Transverse colon (tissue), 4 donors: ENCODE measurements around the gene FAM120A. TPM values are rescaled to one million over a fixed set of nuclear protein-coding genes. Genes with fewer than 3 reads are reported as not detected.

Source experiments
- DNase-seq: peaks from one replicate; pipeline ENCODE4 v3.0.0-alpha.2; 2019
- H3K27ac ChIP-seq, 4 donors: fragments of 200-600 bp; sonication (generic); 2 replicates each; pipeline ENCODE4 v1.5.1; 2016 to 2018; ENCODE audit warnings: inconsistent platforms in 4 of 4
- H3K27me3 ChIP-seq: fragments of 200-600 bp; sonication (generic); 2 replicates; pipeline ENCODE4 v1.5.1; 2017; ENCODE audit warnings: inconsistent platforms
- H3K36me3 ChIP-seq, 4 donors: fragments of 200-600 bp; sonication (generic); 2 replicates each; pipeline ENCODE4 v1.5.1; 2017 to 2019; ENCODE audit warnings: inconsistent platforms in 4 of 4
- H3K4me1 ChIP-seq, 4 donors: fragments of 200-600 bp; sonication (generic); 2 replicates each; pipeline ENCODE4 v1.5.1; 2017 to 2020; ENCODE audit warnings: inconsistent platforms in 4 of 4
- H3K4me3 ChIP-seq, 4 donors: fragments of 200-600 bp; sonication (generic); 1 replicate in 1 of 4; 2 replicates in 3 of 4; pipeline versions ENCODE4 v1.5.1 to v1.6.1; 2017 to 2019; ENCODE audit warnings: inconsistent platforms in 4 of 4
- H3K9me3 ChIP-seq, 2 donors: fragments of 200-600 bp; sonication (generic); 2 replicates each; pipeline ENCODE4 v1.5.1; 2017 to 2019; ENCODE audit warnings: inconsistent platforms in 2 of 2
- CTCF ChIP-seq, 5 experiments: fragments of 200-600 bp in 3 of 5; fragments of 450-650 bp in 2 of 5; sonication (generic) in 3 of 5; IDR thresholded peaks; 1 replicate in 2 of 5; 2 replicates in 3 of 5; pipeline ENCODE4 v1.5.1; 2016 to 2017; ENCODE audit warnings: antibody characterized with exemption in 5 of 5, inconsistent platforms in 3 of 5, mild to moderate bottlenecking in 2 of 5, moderate library complexity in 1 of 5
- EP300 ChIP-seq: sonication (generic); formaldehyde crosslinking; IDR thresholded peaks from one replicate; pipeline ENCODE4 v1.6.1; 2017; ENCODE audit warnings: antibody characterized with exemption, low read depth
- POLR2A ChIP-seq: fragments of 450-650 bp; IDR thresholded peaks from one replicate; pipeline ENCODE4 v1.6.1; 2016; ENCODE audit warnings: antibody characterized with exemption, mild to moderate bottlenecking, moderate library complexity
- POLR2AphosphoS5 ChIP-seq, 3 donors: sonication (generic); formaldehyde crosslinking; IDR thresholded peaks; one replicate each; pipeline ENCODE4 v1.6.1; 2016; ENCODE audit warnings: antibody characterized with exemption in 3 of 3
- WGBS, 2 donors: methylation state at CpG; one replicate each; pipeline ENCODE4 v1.1.5; 2018; ENCODE audit warnings: low coverage in 1 of 2; 5-methylcytosine and 5-hydroxymethylcytosine counted together
- in situ Hi-C, 4 donors: fragments of 200-750 bp; cut with MboI; loops; one replicate each; pipeline versions ENCODE4 v1.15.0 to v1.15.1; 2017; ENCODE audit warnings: low sequenced_read_pairs in 3 of 4, low pct_ligation_motif_present in 1 of 4, low pct_unique_long_range_greater_than_20kb in 1 of 4
- intact Hi-C: fragments of 100-400 bp; cut with DNase I; formaldehyde crosslinking; loops from one replicate; pipeline ENCODE4 v1.15.1; 2023; ENCODE audit warnings: low total_unique reads
- total RNA-seq, 4 donors: library from RNA; depleted of rRNA; stranded (reverse); fragments of >200 nt; gene quantifications; one replicate each; pipeline ENCODE4 v1.1.0, GENCODE V29; 2016

Gene FAM120A
- total RNA-seq, 4 donors from 2014 or later = 122 to 244 (median 180) TPM

DNA sequence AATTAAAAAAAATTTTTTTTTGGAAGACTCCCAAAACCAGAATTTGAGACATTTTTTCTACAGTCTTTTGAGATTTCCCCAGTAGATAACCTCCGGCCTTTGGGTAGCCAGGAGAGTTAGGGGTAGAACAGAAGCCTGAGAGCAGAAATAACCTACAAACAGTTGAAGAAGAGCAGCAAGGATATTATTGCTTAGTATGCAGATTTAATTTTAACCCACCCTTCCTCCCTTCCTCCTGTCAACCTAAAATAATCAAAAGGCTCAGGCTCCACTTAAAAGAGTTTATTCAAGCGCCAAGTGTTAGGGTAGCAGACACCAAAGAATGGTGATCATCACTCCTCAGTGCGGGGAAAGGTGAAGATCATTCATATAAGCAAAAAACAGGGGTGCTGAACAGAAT, 17.4 kb upstream of the FAM120A start:
- 88 to 94% methylated on average over 3 of the region's 3 CpGs for WGBS, 2 donors
- DNase-seq = no peak
- Histone ChIP-seq H3K4me3 (no peak overlapping the region), H3K4me1 (no peaks in the 10 kb centered on the region), H3K27me3 (no peaks in the 10 kb centered on the region), H3K9me3 (no peaks in the 10 kb centered on the region), H3K36me3 (no peaks in the 10 kb centered on the region), H3K27ac (no peak overlapping the region)
- intact Hi-C loops = no loop called here
- TF ChIP-seq EP300 (no peak), CTCF (IDR thresholded peaks at IDR 0.05) (no peak), POLR2AphosphoS5 (IDR thresholded peaks at IDR 0.05) (no peak), POLR2A (no peak)
- in situ Hi-C loops = loop anchor here in 1 of 4 donors (25.0 kb wide), 1 partner anchor 272 kb away; no protein-coding TSS in a partner anchor

- TF ChIP-seq CTCF (IDR thresholded peaks at IDR 0.05) (no peak), POLR2A (no peak), POLR2AphosphoS5 (IDR thresholded peaks at IDR 0.05) (no peak), EP300 (no peak)
- intact Hi-C loops = no loop called here
- Histone ChIP-seq H3K4me1 (no peaks in the 10 kb centered on the region), H3K36me3 (no peaks in the 10 kb centered on the region), H3K9me3 (no peaks in the 10 kb centered on the region), H3K4me3 (no peak overlapping the region), H3K27me3 (no peaks in the 10 kb centered on the region), H3K27ac (no peak overlapping the region)
- no peak for DNase-seq
- 86 to 94% methylated on average over 7 to 8 of the region's 8 CpGs for WGBS, 2 donors
- in situ Hi-C loops = loop anchor here in 1 of 4 donors (25.0 kb wide), 1 partner anchor 273 kb away; no protein-coding TSS in a partner anchor
Observed at GRCh38 chr9:93435386-93435785, 16.1 kb upstream of the FAM120A start.

DNA sequence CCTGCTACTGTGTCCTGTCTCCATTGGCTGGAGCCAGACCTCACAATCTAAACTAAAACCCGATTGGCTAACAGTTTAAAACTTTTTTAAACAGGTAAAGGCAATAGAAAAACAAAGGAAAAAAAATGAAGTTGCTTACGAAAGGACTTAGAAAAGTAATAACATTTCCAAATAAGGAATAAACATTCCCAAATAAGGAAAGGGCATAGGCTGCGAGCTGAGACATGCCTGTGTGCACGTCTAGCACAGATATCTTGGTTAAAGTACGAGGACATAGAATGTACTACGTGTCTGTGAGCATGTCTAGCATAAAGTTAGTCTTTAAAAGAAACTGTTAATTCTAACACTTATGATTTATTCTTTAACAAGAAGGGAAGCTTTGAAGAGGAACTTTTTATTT, 15.3 kb upstream of the FAM120A start:
- Histone ChIP-seq H3K36me3 (no peaks in the 10 kb centered on the region), H3K4me1 (no peaks in the 10 kb centered on the region), H3K27ac (no peak overlapping the region), H3K27me3 (no peaks in the 10 kb centered on the region), H3K4me3 (no peak overlapping the region), H3K9me3 (no peaks in the 10 kb centered on the region)
- TF ChIP-seq EP300 = no peak
- no peak for TF ChIP-seq CTCF (IDR thresholded peaks at IDR 0.05)
- TF ChIP-seq POLR2AphosphoS5 (IDR thresholded peaks at IDR 0.05) = no peak
- intact Hi-C loops (no loop called here), in situ Hi-C loops (loop anchor here in 1 of 4 donors (25.0 kb wide), 1 partner anchor 274 kb away; no protein-coding TSS in a partner anchor)
- 76 to 77% methylated on average over 6 of the region's 6 CpGs for whole genome bisulfite sequencing, 2 donors
- no peak for DNase-seq

- in situ Hi-C loops = loop anchor here in 1 of 4 donors (25.0 kb wide), 1 partner anchor 275 kb away; no protein-coding TSS in a partner anchor
- no peaks in the 10 kb centered on the region for H3K36me3 ChIP-seq
- 97 to 100% methylated on average over 1 to 7 of the region's 7 CpGs for WGBS, 2 donors
- H3K4me3 ChIP-seq = no peak overlapping the region
- DNase-seq = no peak
- no peaks in the 10 kb centered on the region for H3K4me1 ChIP-seq
- no peaks in the 10 kb centered on the region for H3K9me3 ChIP-seq
- no peak for TF ChIP-seq CTCF (IDR thresholded peaks at IDR 0.05)
- TF ChIP-seq POLR2A = no peak
- TF ChIP-seq POLR2AphosphoS5 (IDR thresholded peaks at IDR 0.05) = no peak
- no peak for TF ChIP-seq EP300
- intact Hi-C loops = no loop called here
- H3K27ac ChIP-seq = no peak overlapping the region
- H3K27me3 ChIP-seq = no peaks in the 10 kb centered on the region
Observed at GRCh38 chr9:93436655-93437407, 14.7 kb upstream of the FAM120A start.
